NCI-H748 (cell line): Measurements from ENCODE around the gene STIM2.

Experiments
- DNase-seq: peaks from one replicate; lab custom pipeline; 2025; ENCODE audit not compliant: unreplicated experiment; lab: John Stamatoyannopoulos, UW

Gene STIM2

GRCh38 chr4:26947318-26947717 is 86.7 kb downstream of the STIM2 start:
- DNase-seq, result no peak

DNA sequence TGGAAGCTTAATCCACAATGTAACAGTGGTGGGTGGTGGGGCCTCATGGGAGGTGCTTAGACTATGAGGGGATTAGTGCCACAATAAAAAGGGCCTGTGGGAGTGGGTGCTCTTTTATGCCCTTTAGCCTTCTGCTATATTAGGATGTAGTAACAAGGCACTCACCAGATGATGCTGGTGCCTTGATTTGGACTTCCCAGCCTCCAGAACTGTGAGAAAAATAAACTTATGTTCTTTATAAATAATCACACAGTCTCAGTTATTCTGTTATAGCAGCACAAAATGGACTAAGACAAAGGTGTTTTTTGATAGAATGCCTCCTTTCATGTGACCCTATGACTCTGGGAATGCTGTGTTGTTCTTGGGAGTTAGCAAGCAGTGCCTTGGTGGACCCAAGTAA is 89.8 kb downstream of the STIM2 start:
- no peak for DNase-seq

- no peak for DNase-seq
These were observed 92.2 kb downstream of the STIM2 start for GRCh38 chr4:26952891-26953290.

- DNase-seq, result no peak
These were observed 92.7 kb downstream of the STIM2 start for GRCh38 chr4:26953366-26953765.

DNA sequence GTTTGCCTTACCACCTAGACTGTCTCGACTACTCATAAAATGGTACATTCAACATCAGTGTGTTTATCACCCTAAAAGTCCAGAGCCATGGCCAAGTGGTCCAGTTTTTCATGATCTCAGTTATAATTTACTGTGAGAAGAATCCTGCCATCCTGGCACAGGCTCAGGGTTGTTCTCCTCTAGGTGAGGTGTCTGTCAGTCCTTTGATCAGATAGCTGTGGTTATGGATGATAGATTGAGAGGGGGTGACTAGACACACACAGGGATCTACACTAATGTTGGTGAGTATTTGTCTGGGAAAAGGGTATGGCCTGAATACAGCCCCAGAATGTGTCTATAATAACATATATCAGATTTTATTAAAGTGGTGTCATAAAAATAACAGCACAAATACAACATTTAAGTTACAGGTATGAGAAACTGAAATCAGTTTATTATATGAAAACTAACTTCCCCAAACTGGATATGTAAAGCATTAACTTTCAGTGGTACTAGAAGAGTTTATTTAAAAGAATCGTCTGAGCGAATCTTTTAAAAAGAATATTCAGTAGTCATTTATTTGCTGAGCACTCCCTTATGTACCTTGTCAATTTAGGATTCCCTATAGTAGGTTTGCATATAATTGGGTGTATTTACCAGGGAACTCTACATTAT is 93.3 kb downstream of the STIM2 start:
- DNase-seq, result no peak

DNA sequence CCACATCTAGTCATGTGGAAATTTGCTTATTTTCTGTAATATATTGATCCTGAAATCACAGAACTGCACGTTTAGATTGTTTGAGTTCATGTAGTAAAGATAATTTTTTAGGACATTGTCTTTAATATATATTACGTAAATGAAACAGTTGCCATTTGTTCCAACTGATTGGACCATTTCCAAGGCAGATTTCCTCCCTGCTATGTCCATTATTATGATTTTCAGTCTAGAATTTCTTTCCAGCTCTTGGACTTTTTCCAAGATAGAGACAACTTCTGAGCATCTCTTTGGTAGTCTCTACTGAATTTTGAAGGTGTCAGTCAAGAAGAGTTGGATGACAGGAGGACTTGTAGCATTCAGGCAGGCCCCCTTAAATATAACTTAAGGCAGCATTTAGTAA is 94.6 kb downstream of the STIM2 start:
- no peak for DNase-seq

- no peak for DNase-seq
These were observed 98.4 kb downstream of the STIM2 start for GRCh38 chr4:26958925-26959653.

DNA sequence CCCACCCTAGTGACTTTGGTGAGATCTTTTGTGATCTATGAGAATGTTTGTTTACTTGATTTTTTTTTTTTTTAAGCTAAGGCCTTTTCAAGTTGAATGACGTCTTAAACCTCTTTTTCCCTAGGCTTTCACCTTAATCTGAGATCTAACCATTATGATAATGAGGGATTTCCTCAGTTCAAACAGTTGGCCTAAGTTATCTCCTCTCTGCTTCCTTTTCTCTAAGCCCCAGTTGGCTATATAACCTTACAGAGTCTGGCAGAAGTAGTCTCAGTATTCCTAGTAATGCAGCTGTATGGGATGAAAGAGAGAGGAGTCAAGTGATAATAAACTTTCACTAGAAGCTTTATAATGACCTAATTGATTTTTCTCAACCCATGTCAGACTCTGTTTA is 99.0 kb downstream of the STIM2 start:
- DNase-seq, result no peak

DNA sequence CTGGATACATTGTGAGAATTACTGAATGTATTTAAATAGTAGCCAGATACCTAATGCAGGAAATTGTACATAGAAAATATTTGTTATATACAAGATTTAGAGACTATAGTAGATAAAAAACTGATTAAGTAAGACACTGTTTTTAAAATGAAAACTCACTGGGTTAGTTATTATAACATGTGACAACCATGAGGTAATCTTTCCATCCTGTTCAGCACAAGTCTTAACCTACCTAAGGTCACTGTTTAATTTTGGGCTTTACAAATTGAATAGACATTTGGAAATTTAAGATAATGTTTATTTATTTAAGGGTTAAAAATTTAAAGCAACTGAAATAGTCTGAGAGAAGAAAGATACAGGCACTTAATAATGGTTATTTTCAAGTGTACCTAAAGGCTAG is 102.1 kb downstream of the STIM2 start:
- no peak for DNase-seq

- DNase-seq, result no peak
These were observed 103.9 kb downstream of the STIM2 start for GRCh38 chr4:26964512-26964911.

GRCh38 chr4:26964994-26965393 is 104.4 kb downstream of the STIM2 start:
- DNase-seq, result no peak

DNA sequence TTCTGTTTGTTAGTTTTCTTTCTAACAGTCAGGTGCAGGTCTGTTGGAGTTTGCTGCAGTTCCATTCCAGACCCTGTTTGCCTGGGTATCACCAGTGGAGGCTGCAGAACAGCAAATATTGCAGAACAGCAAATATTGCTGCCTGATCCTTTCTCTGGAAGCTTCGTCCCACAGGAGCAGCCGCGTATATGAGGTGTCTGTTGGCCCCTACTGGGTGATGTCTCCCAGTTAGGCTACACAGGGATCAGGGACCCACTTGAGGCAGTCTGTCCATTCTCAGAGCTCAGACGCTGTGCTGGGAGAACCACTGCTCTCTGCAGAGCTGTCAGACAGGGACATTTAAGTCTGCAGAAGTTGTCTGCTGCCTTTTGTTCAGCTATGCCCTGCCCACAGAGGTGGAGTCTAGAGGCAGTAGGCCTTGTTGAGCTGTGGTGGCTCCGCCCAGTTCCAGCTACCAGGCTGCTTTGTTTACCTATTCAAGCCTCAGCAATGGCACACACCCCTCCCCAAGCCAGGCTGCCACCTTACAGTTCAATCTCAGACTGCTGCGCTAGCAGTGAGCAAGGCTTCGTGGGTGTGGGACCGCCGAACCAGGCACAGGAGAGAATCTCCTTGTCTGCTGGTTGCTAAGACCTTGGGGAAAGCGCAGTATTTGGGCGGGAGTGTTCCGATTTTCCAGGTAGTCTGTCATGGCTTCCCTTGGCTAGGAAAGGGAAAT is 115.0 kb downstream of the STIM2 start:
- DNase-seq, result peak; percentile 17

- DNase-seq, result no peak
These were observed 117.9 kb downstream of the STIM2 start for GRCh38 chr4:26978387-26979053.

DNA sequence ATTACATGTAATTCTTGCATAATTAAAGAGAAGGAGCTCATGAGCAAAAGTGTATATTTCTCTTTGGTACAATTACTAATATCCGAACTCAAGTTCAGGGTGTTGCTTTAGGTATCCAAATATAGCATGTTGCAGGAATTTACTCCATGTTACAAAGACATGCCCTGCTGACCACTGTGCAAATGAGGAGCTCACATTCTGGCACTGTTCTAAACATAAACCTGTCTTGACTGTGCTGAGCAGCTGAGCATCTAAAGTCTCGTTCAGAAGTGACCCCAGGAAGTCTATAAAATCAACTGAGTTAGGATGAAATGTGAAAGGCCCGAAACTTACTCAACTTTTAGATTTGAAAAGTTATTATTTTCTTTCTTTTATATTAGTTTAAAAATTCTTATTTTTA is 124.3 kb downstream of the STIM2 start:
- no peak for DNase-seq

GRCh38 chr4:26985873-26986272 is 125.2 kb downstream of the STIM2 start:
- no peak for DNase-seq

DNA sequence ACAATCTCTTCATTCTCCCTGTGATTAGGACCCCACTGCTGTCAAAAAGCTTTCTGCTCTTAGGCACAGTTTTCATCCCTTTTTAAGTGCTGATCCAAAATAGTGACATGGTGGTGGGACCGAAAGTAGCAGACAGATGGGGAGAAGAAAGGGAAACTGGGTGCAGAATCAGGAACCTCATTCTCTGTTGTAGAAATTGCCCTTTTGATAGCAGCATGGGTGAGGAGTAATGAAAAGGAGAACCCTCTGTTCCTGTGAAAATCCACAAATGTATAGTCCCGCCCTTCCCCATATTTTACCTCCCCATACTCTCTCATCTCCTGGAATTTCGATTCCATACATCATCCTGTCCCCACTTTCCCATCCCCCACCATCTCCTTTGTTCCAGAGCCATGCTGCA is 126.5 kb downstream of the STIM2 start:
- DNase-seq, result no peak

GRCh38 chr4:26991057-26991456 is 130.4 kb downstream of the STIM2 start:
- DNase-seq, result no peak

DNA sequence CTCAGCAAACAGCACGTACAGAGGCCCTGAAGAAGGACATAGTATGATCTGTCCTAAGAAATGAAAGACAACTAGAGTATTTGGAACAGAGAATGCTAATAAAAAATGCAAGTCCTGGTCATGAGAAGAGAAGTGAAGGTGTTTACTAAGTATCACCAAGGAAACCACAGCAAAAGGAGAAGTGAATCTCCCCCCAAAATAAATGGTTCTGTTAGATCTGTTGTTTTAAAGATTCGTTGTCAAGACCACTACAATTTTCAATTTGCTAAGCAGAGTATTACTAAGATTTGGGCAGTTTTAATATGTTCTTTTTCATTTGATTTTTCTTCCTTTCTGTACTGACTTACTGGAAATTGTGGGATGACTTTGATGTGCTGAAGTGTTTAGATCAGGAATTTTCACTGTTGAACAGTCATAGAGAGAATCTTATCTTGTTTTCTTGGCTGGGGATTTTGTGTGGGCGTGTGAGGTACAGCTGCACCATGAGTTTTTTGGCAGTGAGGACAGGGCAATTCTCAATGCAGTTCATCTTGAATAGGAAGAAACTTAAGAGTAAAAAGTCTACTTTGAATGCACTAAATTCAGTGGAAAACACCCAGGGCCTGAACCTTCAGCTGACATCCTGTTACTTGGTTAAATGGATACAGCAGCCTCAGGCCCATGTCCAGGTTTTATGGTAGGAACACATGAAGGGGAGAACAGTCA is 132.2 kb downstream of the STIM2 start:
- DNase-seq, result no peak

- DNase-seq, result no peak
These were observed 132.9 kb downstream of the STIM2 start for GRCh38 chr4:26993539-26993938.

DNA sequence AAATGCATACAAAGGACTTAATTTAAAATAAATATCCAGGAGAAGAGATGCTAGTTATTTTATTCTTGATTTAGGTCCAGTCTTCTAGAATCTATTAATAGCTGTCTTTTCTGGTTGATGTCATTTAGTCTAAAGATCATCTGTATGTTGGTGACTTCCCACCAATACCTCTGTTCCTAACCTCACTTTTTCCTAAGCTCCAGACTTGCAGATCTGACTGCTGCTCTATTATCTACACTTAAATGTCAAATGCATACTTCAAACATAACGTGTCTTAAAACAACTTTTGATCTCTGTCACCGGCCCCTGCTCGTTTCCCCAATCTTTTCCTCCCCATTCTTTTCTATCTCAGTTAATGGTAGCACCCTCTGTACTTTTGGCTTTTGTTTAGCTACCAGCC is 133.3 kb downstream of the STIM2 start:
- DNase-seq, result no peak

DNA sequence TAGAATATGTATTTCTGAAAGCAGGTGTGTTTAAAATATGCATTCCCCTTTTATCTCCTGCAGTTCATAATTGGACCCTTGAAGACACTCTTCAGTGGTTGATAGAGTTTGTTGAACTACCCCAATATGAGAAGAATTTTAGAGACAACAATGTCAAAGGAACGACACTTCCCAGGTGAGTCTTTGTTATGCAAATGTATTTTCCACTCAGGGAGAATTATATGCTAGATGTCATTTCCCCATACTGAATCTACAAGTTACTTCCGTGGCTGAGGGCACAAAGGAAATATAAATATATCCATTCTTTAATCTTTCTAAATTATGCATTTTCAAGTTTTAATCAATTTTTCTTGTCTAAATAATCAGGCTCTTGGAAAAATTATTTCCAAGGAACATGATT is 134.7 kb downstream of the STIM2 start:
- no peak for DNase-seq
